Mucosa of descending colon (tissue), 3 donors: Measurements from ENCODE around the gene C1orf21. TPM values are rescaled to one million over a fixed set of nuclear protein-coding genes. Genes with fewer than 3 reads are reported as not detected.

Experiments used
- ATAC-seq: fragments of 200-7000 bp; cut with Tn5 transposase; one replicate; pipeline ENCODE4 v1.9.1; 2020; ENCODE audit warnings: mild to moderate bottlenecking, moderate library complexity
- DNase-seq, 3 donors: peaks; one replicate each; pipeline ENCODE4 v3.0.0-alpha.2; 2020
- H3K36me3 ChIP-seq: fragments of 200-600 bp; one replicate; pipeline ENCODE4 v1.8.0; 2021; ENCODE audit warnings: low read depth, mild to moderate bottlenecking
- H3K4me1 ChIP-seq: fragments of 200-600 bp; one replicate; pipeline ENCODE4 v1.8.0; 2021; ENCODE audit warnings: low read depth, mild to moderate bottlenecking
- H3K4me3 ChIP-seq: fragments of 200-600 bp; one replicate; pipeline ENCODE4 v1.8.0; 2021; ENCODE audit warnings: mild to moderate bottlenecking
- H3K9me3 ChIP-seq: fragments of 200-600 bp; one replicate; pipeline ENCODE4 v1.8.0; 2021; ENCODE audit warnings: mild to moderate bottlenecking
- intact Hi-C, 2 donors: fragments of 100-400 bp; cut with DNase I in 1 of 2; cut with micrococcal nuclease in 1 of 2; formaldehyde crosslinking; loops; one replicate each; pipeline versions ENCODE4 v1.11.0 to v1.11.1; 2022; cut with DNase I, micrococcal nuclease
- total RNA-seq, 3 donors: library from RNA; stranded (reverse); fragmentation: NEBNext Ultra II Directional in 2 of 3; extraction: Animal tissue kit (Norgen Biotek cat#: 25700) in 2 of 3; gene quantifications; one replicate each; pipeline versions ENCODE4 v1.2.1 to v1.2.4, GENCODE V29; 2021 to 2023
- TF ChIP-seq, protein P1 (sequence below): fragments of 200-600 bp; IDR thresholded peaks from one replicate; pipeline ENCODE4 v1.8.0; 2022; ENCODE audit warnings: antibody characterized with exemption, mild to moderate bottlenecking
- donor health status: DM: no; HTN: no; CAD: no; lungs with moderate emphysema.
- donor health status: DM: no; HTN: no; CAD: no.
- donor health status: DM: no; HTN: yes; CAD: no.

C1orf21 gene
- total RNA-seq, 3 donors from 2014 or later = 70.9 to 109 (median 96.8) TPM

DNA sequence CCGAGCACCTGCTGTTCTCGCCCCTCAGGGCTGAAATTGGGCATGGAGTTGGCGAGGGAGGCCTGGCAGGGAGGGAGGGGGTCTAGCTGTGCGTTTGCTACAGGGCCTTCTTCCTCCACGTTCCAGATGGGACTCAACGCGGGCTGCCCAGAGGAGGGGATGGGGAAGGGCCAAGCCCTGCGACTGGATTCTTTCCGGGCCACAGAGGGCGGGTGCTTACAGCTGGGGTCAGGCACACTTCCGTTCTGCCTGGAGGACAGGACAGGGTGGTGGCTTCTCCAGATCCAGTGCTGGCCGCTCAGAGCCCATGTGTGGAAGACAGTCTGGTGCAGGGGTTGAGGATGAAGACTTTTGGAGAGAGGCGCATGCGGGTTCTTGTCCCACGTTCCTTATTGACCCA lies 277.8 kb downstream of the C1orf21 start:
- intact Hi-C loops = loop anchor here (5.0 to 10.0 kb wide), 2 partner anchors 587 to 590 kb away; no protein-coding TSS in a partner anchor
- no peaks in the 10 kb centered on the region for H3K4me1 ChIP-seq
- no peak overlapping the region for H3K4me3 ChIP-seq
- no peaks in the 10 kb centered on the region for H3K9me3 ChIP-seq
- TF ChIP-seq, protein P1, sequence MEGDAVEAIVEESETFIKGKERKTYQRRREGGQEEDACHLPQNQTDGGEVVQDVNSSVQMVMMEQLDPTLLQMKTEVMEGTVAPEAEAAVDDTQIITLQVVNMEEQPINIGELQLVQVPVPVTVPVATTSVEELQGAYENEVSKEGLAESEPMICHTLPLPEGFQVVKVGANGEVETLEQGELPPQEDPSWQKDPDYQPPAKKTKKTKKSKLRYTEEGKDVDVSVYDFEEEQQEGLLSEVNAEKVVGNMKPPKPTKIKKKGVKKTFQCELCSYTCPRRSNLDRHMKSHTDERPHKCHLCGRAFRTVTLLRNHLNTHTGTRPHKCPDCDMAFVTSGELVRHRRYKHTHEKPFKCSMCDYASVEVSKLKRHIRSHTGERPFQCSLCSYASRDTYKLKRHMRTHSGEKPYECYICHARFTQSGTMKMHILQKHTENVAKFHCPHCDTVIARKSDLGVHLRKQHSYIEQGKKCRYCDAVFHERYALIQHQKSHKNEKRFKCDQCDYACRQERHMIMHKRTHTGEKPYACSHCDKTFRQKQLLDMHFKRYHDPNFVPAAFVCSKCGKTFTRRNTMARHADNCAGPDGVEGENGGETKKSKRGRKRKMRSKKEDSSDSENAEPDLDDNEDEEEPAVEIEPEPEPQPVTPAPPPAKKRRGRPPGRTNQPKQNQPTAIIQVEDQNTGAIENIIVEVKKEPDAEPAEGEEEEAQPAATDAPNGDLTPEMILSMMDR = no peak
- ATAC-seq (no peak), DNase-seq (no peak)
- H3K36me3 ChIP-seq = no peaks in the 10 kb centered on the region

DNA sequence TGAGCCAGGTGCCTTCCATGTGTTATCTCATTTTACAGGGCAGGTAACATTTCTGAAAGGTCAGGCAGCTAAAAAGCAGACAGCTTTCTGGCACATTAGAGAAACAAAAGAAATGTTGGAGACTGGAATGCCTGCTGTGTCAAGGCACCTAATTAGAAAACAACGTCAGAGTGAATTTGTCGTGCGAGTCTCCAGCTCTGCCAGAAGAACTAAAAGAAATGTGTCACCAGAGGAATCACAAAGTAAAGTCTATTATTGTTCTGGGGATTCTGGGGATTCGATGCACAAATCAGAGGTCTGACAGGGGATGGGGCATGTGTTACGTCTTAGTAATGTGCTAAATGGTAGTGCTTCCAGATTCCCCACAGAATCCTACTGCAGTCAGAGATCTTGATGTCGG lies 278.5 kb downstream of the C1orf21 start:
- no peak overlapping the region for H3K4me3 ChIP-seq
- ATAC-seq = no peak
- intact Hi-C loops = loop anchor here in 1 of 2 donors (10.0 kb wide), 1 partner anchor 591 kb away; no protein-coding TSS in a partner anchor
- no peak for DNase-seq
- H3K4me1 ChIP-seq = no peaks in the 10 kb centered on the region
- TF ChIP-seq, protein P1 = no peak
- H3K9me3 ChIP-seq = no peaks in the 10 kb centered on the region
- no peaks in the 10 kb centered on the region for H3K36me3 ChIP-seq

DNA sequence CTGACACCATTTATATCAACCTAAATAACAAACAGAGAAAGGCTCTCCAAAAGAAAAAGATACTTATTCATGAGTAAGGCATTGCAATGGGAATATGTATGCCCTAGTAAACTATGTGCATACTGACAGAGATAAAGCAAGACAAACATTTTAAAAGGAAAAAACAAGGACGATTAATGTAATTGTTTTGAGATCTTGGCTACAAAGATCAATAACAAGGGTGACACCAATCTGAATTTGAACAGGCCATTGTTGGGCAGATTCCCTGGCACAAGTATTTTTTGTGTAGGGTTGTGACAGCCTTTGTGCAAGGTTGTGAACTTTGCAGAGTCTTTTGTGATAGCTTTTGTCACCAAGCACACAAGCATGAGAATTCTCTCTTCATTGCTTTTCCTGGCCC lies 282.6 kb downstream of the C1orf21 start:
- intact Hi-C loops = loop anchor here in 1 of 2 donors (10.0 kb wide), 1 partner anchor 595 kb away; no protein-coding TSS in a partner anchor
- DNase-seq = no peak
- TF ChIP-seq, protein P1 = no peak
- no peak for ATAC-seq
- no peak overlapping the region for H3K4me3 ChIP-seq
- no peaks in the 10 kb centered on the region for H3K36me3 ChIP-seq
- no peaks in the 10 kb centered on the region for H3K4me1 ChIP-seq
- no peaks in the 10 kb centered on the region for H3K9me3 ChIP-seq

DNA sequence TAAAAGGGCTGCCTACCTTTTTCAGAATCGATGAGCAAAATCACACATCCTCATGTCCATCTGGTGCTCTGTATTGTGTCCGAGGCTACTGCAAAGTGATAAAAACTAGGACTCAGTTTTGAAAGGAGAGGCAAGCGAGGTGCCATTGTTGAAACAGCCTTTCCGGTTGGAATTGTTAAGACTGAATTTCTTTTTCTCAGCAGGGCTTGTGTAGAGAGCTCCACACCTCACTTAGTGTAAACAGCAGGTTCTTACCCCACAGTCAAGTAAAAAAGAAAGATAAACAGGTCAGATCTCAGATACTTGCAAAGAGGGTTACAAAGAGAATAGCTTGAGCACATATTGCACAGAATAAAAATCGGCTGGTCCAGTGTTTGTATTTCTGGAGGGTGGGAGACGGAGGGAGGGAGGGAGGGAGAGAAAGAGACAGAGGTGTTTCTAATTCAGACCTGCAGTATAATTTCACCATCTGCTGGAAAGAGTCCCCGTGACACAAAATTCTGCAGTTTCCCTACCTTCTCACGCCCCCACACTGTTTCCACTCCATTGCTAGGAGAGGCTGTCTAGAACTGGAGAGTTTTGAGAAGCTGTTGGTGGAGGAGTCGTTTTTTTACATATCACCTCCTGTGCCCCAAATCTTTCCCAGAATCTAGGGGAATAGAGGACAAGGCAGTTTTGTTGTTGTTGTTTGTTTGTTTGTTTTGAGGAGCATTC lies 285.3 kb downstream of the C1orf21 start:
- H3K36me3 ChIP-seq = no peaks in the 10 kb centered on the region
- H3K4me3 ChIP-seq = no peak overlapping the region
- DNase-seq (no peak), ATAC-seq (no peak)
- no peaks in the 10 kb centered on the region for H3K4me1 ChIP-seq
- no peaks in the 10 kb centered on the region for H3K9me3 ChIP-seq
- TF ChIP-seq, protein P1 = no peak
- intact Hi-C loops = no loop called here

DNA sequence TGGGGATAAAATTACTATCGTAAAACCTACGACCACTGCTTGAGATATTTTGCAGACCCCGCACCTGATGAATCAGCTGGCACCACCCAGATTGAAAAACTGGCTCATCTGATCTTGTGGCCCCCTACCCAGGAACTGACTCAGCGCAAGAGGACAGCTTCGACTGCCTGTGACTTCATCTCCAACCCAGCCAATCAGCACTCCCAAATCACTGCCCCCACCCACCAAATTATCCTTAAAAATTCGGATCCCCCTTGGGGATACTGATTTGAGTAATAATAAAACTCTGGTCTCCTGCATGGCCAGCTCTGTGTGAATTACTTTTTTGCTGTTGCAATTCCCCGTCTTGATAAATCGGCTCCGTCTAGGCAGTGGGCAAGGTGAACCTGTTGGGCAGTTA lies 286.5 kb downstream of the C1orf21 start:
- Histone ChIP-seq H3K4me1 (no peaks in the 10 kb centered on the region), H3K36me3 (no peaks in the 10 kb centered on the region), H3K9me3 (no peaks in the 10 kb centered on the region), H3K4me3 (no peak overlapping the region)
- DNase-seq = no peak
- TF ChIP-seq, protein P1 = no peak
- intact Hi-C loops = no loop called here
- no peak for ATAC-seq
